SKM-1 treated with dmso at 0.1 percent for 144 hours (cell line): ENCODE results near the gene RELL1.
"Not testable (repeated sequence)": the region's sequence is repeated elsewhere in the genome, so short reads cannot be mapped to it uniquely, and the experiment has no call there.

Experiments
- DNase-seq: peaks from one replicate; lab custom pipeline; 2025; ENCODE audit not compliant: unreplicated experiment; lab: John Stamatoyannopoulos, UW

The RELL1 gene

DNA sequence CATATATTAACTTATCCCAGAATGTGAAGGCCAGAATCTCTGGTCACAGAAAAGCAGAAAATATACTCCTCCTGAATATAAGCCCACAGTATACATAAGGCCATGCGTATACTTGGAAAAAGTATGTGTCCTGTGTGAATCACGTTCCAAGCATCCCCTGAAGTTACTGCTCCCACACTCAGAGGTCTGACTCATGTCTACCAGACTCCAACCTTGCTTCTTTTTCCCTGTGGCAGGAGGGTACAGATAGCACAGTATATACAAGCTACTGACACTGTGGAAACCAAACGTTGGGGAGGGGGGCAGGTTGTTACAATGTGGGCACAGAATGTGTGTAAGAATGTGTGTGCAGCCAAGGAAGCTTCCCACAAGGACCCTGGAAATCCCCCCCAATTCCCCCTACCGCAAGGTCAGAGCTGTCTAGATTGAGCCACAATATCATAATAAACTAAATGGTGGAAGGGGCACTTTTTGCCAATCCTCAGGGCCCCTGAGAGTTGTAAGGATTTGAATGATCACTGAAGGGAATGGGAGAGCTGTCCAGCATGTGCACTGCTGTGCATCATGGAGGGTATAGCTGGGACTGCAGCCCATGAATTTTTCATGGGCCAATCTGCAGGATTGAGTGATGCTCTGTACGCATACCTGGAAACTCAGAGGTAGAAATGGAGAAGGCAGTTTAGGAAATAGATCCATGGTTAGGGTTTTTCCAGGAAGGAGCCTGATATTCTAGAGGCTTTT is 7.4 kb upstream of the RELL1 start:
- DNase-seq = no peak

DNA sequence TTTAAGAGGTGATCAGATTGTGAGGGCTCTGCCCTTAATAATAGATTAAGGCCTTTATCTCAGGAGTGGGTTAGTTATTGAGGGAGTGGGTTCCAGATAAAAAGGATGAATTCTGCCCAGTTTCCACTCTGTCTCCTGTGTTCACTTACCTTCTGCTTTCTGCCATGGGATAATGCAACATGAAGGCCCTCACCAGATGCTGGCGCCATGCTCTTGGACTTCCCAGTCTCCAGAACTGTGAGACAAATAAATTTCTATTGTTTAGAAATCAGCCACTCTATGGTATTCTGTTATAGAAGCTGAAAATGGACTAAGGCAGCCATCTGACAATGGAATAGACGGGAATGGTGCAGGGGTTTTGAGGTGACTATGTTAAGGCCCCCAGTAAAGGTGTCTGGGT is 6.9 kb upstream of the RELL1 start:
- DNase-seq = no peak

DNA sequence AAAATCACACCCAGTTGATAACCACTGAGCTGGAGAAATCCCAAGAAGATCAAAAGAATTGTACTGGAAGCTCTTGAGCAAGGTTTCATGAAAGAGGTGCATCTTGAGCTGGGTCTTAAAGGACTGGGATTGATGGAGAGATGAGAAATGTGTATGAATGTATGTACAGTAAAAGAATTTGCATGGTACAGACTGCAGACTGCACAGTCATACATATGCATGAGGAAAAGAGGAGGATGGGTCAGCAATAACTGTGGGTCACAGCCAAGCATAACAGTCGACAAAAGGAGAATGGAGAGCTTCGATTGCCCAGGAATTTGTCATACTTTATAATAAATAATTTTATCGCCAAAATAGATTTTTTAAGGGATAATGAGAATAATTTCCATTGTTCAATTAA is 4.8 kb upstream of the RELL1 start:
- no peak for DNase-seq

DNA sequence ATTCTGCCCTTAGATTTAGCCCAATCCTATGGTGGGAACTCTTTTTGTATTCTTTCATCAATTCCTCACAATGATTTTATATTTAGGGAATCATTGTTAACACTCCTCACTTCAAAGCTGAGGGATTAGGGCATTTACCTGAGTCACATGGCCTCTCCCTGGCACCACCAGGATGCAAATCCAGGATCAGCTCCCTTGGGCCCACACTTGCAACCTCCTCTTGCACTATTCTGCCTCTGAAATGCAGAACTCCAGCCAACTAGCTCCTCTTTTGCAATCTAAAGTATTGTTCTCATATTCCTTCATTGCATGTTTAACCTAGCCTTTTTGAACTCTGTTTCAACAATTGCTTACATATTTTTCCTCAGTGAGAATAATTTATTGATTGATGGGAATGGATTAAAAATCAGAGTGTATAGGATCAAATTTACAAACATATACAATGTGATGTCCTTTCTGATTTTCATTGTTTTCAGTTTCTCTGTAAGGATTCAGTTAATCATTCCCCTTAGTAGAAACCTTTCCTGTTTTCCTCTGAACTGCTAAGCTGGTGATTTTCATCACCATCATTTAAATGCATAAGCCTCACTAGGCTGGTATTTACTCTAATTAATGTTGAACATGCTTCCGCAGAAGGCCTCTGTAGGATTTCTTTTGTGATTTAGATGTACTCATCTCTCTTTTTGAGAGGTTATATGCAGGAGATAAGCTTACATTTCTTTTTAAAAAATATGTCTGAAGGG is 3.3 kb upstream of the RELL1 start:
- peak; percentile 37 for DNase-seq

DNA sequence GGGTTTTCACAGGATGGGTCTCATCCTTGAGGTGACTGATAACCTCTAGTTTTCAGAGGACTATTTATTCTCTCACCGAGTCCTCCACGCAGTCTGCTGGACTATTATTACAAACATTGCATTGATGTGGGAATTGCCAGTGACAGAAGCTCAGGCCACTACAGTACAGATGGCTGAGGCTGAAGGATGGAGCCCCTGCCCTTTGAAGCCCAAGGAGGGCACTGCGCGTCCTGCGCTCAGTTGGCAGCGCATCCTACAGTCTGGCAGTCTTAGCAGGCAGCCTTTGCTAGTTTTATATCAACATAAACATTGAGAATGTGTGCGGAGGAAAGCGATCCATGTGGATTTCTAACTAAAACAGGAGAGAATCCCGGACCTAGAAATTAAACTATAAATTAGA is 1.5 kb upstream of the RELL1 start:
- no peak for DNase-seq

DNA sequence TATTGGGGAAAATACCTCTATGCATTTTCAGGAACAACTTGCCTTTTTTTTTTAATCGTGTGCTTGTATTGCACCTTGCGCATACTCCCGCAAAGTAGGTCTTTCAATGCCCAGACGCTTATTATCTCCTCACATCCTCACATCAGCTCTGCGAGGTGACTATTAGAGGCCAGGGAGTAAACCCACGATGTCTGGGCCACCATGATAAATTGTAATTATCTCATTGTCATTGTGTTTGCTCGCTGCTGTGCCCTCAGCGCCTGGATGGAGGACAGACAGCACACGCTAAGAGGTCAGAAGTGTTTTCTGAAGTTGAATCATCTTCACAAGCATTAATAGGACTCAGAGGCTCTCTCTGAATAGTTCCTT is 1.0 kb upstream of the RELL1 start:
- no peak for DNase-seq

DNA sequence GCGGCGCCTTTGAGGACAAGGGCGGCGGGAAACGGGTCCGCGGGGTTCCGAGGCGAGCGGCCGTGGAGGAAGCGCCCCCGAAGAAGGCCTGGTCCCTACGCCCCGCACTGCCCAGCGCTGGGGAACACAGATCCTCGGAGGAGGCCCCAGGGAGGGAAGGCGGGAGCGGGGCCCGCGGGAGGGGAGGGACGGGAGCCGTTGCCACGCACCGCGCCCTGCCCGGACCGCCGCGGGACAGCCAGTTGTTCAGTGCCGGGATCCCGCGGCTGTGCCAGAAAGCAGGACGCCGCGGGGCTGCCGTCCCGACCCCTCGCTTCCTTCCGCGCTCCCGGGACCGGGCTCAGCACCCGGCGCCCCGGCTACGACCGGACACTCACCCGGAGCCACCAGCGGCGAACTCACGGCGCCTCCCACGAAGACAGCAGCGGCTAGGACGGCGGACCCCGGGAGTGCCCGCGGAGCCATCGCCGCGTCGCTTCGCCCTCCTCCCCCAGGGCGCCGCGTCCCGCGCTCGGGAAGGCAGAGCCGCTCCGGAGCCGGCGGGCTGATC is 278 bp downstream of the RELL1 start:
- no peak for DNase-seq

GRCh38 chr4:37685161-37685822 is 884 bp downstream of the RELL1 start:
- peak; percentile 52 for DNase-seq

- DNase-seq = no peak
Measured at GRCh38 chr4:37684154-37684553, 2.0 kb downstream of the RELL1 start.

DNA sequence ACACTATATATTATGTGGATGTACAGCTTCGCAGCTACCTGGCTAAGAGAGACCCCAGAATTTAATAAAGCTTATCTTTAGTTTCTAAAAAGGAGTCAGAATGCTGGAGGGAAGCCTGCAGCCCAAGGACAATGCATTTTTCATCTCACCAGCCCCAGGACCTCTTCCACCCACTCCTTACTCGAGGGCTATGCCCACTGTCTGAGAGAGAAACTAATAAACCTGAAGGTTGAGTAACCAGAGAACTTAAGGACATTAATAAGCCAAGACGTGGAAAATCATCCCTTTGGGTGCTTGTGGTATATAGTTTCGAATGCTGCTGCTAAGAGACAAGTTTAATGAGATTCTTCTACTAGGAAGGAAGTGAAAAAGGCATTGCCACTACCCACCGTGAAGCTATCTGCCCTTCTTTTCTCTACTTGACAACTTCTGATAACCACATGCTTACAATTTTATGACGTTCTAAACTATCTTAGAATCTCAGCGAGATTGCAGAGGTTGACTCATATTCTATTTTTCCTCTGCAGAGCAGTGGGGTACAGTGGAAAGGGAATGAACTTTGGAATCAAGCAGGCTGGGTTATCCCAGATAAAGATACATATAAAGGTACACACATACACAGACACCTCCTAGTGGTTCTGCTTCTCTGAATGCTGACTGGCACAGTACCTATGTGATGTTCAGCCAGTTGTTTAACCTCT is 3.3 kb downstream of the RELL1 start:
- no peak for DNase-seq

DNA sequence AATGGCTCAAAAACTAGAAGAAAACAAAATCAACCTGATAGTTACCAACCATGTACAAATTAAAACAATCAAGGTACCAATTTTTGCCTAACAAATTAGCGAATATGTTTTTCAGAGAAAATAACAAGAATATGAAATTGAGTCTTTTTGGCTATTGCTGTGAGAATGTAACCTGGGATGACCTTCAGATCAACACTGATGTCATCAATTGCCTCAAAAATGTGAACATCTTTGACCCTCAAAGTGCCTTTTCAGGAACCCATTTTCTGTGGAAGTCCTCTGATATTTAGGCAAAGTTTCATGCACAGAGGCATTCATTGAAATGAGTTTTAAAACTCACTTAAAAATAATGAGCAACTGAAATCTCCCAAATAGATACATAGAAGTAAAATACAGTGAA is 6.1 kb downstream of the RELL1 start:
- no peak for DNase-seq

DNA sequence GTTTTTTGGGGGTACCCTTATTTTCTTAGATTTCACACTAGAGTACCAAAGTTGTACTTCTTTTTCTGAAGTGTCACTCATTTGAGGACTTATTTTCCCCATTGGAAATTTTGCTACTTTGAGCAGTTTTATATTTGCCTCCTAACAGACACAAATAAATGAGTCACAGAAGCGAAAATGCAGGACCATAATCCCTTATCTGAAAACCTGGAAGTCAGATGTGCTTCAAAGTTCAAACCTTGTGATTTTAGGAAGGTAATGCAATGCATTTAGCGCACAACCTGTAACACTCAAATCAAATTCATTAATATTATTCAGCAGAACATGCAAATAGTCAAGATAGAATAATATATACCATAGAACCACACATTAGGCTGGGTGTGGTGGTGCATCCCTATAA is 6.9 kb downstream of the RELL1 start:
- DNase-seq = no peak

GRCh38 chr4:37678624-37679023 is 7.6 kb downstream of the RELL1 start:
- no peak for DNase-seq

DNA sequence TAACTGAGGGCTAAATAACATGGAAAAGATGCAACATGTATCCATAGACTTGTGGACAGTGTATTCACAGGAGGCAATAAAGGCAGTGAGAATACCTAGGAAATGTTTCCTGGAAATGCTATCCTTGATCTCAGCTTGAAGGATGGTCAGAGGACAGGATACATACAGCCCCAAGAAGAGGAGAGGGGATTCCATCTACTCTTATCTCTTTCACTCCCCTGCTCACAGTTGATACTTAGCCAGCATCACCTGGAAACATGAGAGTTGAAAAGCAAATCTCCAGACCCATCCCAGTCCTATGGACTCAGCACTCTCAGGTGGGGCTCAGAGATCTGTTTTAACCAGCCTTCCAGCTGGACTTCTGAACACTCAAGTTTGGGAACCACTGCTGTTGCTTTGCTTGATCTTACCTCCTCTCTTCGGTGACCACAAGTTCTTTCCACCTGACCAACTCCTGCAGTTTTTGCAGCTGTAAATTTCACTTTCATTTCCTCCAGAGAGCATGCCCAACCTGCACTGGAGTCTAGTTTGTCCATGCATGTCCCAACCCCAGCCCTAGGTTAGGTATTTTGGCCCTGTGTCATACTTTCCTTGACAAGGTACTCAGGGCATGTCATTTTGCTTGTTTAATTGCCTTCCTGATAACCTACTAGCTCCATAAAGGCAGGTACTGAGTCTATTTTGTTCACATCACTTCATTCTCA is 10.4 kb downstream of the RELL1 start:
- DNase-seq = no peak

GRCh38 chr4:37674439-37674838 is 11.7 kb downstream of the RELL1 start:
- no peak for DNase-seq

DNA sequence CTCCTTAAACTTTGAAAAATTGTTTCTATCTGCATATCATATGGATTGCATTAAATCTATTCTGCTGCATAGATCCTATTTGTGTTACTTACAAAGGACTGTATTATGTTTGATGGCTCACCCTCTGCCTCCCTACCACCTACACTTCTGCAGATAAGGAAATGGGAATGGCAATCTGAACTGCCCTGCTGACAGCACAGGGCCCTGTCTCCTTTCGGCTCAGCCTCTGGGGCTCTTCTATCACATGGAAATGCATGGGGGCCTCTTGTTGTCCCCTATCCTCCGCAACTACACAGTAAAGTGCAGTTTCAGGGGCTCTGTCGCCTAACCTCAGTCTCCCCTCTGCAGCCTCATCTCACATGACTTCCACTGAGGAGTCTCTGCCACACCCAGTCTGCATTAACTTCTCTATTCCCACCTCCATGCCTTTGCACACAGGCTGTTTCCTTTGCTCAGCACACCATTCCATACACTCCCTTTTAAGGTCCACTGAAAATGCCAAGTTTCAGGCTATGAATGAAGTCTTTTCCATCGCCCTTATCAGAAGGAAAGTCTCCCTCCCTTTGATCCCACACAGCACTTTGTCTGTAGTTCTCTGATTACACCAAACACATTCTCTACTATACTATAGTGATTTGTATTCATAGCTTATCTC is 12.5 kb downstream of the RELL1 start:
- no peak for DNase-seq

DNA sequence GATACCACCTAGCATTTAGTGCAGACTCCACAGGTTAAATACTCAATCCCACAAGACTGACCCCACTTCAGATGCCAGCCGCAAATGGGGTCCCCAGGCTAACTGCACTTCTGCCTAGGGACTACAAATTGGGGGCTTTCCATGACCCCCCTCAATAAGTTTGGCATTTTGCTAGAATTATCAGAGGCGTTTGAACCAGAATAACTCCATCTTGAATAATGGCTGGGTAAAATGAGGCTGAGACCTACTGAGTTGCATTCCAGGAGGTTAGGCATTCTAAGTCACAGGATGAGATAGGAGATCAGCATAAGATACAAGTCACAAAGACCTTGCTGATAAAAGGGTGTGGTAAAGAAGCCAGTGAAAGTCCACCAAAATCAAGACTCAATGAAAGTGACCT is 15.1 kb downstream of the RELL1 start:
- no peak for DNase-seq

DNA sequence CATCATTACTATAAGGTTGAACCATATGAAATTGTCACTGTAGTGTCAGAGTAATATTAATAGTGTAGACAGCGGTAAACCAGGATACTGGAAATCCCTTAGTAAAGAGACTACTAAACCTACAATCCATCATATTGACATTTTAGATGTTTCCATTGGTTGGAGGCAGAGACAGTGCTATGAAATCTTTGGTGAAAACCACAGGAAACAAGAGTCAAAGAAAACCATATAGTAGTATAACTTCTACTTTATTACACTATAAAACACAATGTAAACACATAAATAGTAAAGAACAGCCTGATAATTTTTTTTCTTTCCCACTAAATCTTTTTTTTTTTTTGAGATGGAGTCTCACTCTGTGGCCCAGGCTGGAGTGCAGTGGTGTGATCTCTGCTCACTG is 15.9 kb downstream of the RELL1 start:
- no peak for DNase-seq

- not testable (repeated sequence) for DNase-seq
Measured at GRCh38 chr4:37669124-37669523, 17.1 kb downstream of the RELL1 start.
